GM15510 (cell line): ENCODE data around the gene CTF1.

ENCODE experiments used
- POLR2A ChIP-seq: IDR thresholded peaks from 3 replicates; pipeline ENCODE4 v1.6.1; 2011; ENCODE audit warnings: borderline replicate concordance; ENCODE audit not compliant: insufficient read length; ENCODE audit errors: extremely low read depth

Gene CTF1, protein sequence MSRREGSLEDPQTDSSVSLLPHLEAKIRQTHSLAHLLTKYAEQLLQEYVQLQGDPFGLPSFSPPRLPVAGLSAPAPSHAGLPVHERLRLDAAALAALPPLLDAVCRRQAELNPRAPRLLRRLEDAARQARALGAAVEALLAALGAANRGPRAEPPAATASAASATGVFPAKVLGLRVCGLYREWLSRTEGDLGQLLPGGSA

GRCh38 chr16:30896261-30896888 is at the start of gene CTF1:
Gene CTF1, plus strand, starts transcription at chr16:30896614. Its CDS starts 30 bp downstream, at chr16:30896644.
- TF ChIP-seq POLR2A = no peak

GRCh38 chr16:30846649-30847402 is 49.6 kb upstream of the CTF1 start:
- no peak for TF ChIP-seq POLR2A

- TF ChIP-seq POLR2A = no peak
Observed at GRCh38 chr16:30850246-30850645, 46.2 kb upstream of the CTF1 start.

- TF ChIP-seq POLR2A = no peak
Observed at GRCh38 chr16:30853758-30854157, 42.7 kb upstream of the CTF1 start.

GRCh38 chr16:30858111-30858495 is 38.3 kb upstream of the CTF1 start:
- TF ChIP-seq POLR2A = no peak

GRCh38 chr16:30858829-30859423 is 37.5 kb upstream of the CTF1 start:
- no peak for TF ChIP-seq POLR2A

GRCh38 chr16:30866031-30866430 is 30.4 kb upstream of the CTF1 start:
- no peak for TF ChIP-seq POLR2A

DNA sequence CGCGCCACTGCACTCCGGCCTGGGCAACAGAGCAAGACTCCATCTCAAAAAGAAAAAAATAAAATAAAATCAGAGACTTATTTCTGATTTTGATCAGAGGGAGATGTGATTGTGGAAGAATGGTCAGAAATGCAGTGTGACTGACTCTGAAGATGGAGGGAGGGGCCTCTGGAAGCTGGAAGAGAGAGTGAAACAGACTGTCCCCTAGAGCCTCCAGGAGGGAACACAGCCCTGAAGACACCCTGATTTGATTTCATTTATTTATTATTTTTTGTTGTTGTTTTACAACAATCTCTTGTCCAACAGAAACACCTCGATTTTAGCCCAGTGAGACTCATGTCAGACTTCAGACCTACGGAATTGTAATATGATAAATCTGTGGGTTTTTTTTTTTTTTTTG is 28.7 kb upstream of the CTF1 start:
- TF ChIP-seq POLR2A = no peak

GRCh38 chr16:30870904-30871303 is 25.5 kb upstream of the CTF1 start:
- no peak for TF ChIP-seq POLR2A

DNA sequence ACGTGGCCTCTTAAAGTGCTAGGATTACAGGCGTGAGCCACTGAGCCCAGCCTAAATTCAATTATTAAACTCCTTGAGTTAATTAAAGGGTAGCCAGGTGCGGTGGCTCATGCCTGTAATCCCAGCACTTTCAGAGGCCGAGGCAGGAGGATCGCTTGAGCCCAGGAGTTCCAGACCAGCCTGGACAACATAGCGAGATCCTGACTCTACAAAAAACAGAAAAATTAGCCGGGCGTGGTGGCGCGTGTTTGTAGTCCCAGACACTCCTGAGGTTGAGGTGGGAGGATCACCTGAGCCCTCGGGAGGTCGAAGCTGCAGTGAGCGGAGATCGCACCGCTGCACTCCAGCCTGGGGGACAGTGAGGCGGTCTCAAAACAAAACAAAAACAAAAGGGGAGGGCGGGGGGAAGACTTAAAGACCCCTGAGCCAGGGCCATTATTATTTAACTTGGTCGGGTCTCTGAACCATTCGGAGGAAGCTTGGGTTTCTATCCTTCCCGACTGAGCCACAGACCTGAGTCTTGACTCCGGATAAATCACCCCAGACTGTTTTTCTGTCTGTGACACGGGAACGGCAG is 22.1 kb upstream of the CTF1 start:
- TF ChIP-seq POLR2A = no peak

- peak; percentile 97 for TF ChIP-seq POLR2A
Observed at GRCh38 chr16:30874821-30875717, 21.3 kb upstream of the CTF1 start.

- TF ChIP-seq POLR2A = peak; percentile 11
Observed at GRCh38 chr16:30875871-30876801, 20.3 kb upstream of the CTF1 start.

- TF ChIP-seq POLR2A = no peak
Observed at GRCh38 chr16:30876867-30877266, 19.5 kb upstream of the CTF1 start.
